Fibroblast of mammary gland (primary cell): ENCODE measurements around the gene ZSCAN21.

Experiments
- DNase-seq: peaks from one replicate; pipeline ENCODE4 v3.0.0-alpha.2; 2010; ENCODE audit warnings: low read depth
- H3K4me3 ChIP-seq: 2 replicates; pipeline ENCODE4 v1.5.1; 2011; ENCODE audit warnings: low read depth, mild to moderate bottlenecking, low read length, moderate library complexity; ENCODE audit not compliant: control insufficient read depth
- TF ChIP-seq, protein P1 (sequence below): conservative IDR thresholded peaks from 2 replicates; pipeline ENCODE4 v1.5.1; 2011; ENCODE audit warnings: low read depth, low read length, inconsistent platforms; ENCODE audit not compliant: control insufficient read depth, insufficient read depth

Gene ZSCAN21

DNA sequence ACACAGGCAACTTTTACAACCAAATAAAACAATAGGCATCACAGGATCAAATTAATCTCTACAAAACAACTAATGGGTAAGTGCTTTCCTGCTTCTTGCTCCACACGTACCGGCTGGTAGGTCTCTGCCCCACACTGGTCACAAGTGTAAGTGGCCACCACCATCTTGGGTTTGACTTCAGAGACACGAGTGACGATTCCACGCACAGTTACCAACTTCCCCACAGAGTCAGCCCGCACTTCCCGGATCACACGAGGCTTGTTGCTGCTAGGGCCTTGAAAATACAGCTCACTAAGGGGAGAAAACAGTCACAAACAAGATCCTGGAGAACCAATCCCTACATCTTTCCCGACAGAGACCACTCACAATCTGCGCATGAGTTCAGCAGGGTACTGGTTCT is 49.3 kb downstream of the ZSCAN21 start:
- no peak for DNase-seq
- TF ChIP-seq, protein P1, sequence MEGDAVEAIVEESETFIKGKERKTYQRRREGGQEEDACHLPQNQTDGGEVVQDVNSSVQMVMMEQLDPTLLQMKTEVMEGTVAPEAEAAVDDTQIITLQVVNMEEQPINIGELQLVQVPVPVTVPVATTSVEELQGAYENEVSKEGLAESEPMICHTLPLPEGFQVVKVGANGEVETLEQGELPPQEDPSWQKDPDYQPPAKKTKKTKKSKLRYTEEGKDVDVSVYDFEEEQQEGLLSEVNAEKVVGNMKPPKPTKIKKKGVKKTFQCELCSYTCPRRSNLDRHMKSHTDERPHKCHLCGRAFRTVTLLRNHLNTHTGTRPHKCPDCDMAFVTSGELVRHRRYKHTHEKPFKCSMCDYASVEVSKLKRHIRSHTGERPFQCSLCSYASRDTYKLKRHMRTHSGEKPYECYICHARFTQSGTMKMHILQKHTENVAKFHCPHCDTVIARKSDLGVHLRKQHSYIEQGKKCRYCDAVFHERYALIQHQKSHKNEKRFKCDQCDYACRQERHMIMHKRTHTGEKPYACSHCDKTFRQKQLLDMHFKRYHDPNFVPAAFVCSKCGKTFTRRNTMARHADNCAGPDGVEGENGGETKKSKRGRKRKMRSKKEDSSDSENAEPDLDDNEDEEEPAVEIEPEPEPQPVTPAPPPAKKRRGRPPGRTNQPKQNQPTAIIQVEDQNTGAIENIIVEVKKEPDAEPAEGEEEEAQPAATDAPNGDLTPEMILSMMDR = no peak
- no peak overlapping the region for H3K4me3 ChIP-seq

- H3K4me3 ChIP-seq = peak overlapping the region; percentile 84
- DNase-seq = no peak
- TF ChIP-seq, protein P1 = no peak
Observed at GRCh38 chr7:100099452-100099851, 49.9 kb downstream of the ZSCAN21 start.

- peak overlapping the region; percentile 84 for H3K4me3 ChIP-seq
- DNase-seq = peak; percentile 95
- TF ChIP-seq, protein P1 = no peak
Observed at GRCh38 chr7:100100420-100101015, 50.9 kb downstream of the ZSCAN21 start.

- TF ChIP-seq, protein P1 = no peak
- H3K4me3 ChIP-seq = peak within 1 kb of the TSS; percentile 84
- peak; percentile 98 for DNase-seq
Observed at GRCh38 chr7:100101016-100101862, 51.7 kb downstream of the ZSCAN21 start, which contains the start of the genes AP4M1 and MCM7. TSS of gene AP4M1 (plus strand) at chr7:100101643. CDS start at chr7:100101715, 72 bp downstream. TSS of gene MCM7 (minus strand) at chr7:100101397. CDS start at chr7:100101294, 103 bp downstream.

GRCh38 chr7:100102950-100103840 is 53.6 kb downstream of the ZSCAN21 start:
- DNase-seq = peak; percentile 97
- no peak overlapping the region for H3K4me3 ChIP-seq
- TF ChIP-seq, protein P1 = no peak

- TF ChIP-seq, protein P1 = no peak
- H3K4me3 ChIP-seq = no peak overlapping the region
- no peak for DNase-seq
Observed at GRCh38 chr7:100105534-100105933, 56.0 kb downstream of the ZSCAN21 start.
